ENCODE results near the gene STARD3. TPM values are rescaled to one million over a fixed set of nuclear protein-coding genes. Genes with fewer than 3 reads are reported as not detected.

STARD3 gene
- total and polyA plus RNA-seq, 2 donors (not counting 3 experiments of a cell fraction or from before 2014, with no cell fraction given) = 51.0 to 75.7 TPM

- no peak for TF ChIP-seq EZH2 (IDR thresholded peaks at IDR 0.05; ENCODE audit: borderline replicate concordance, low read depth, low read length, severe bottlenecking)
- H3K27me3 ChIP-seq (ENCODE audit: control insufficient read depth in 2 of 2, insufficient read depth in 2 of 2, low read length in 2 of 2) = peaks cover 0 to 2% of the 10 kb centered on the region in 2 experiments
- no peaks in the 10 kb centered on the region for H3K4me1 ChIP-seq (ENCODE audit: control insufficient read depth, extremely low read depth, insufficient read depth, low read length)
- no peaks in the 10 kb centered on the region for H3K36me3 ChIP-seq (ENCODE audit: control insufficient read depth in 2 of 2, extremely low read depth in 1 of 2, insufficient read depth in 2 of 2, low read length in 2 of 2)
- intact Hi-C loops (cut with micrococcal nuclease) (no loop called here), dilution Hi-C loops (cut with MboI; ENCODE audit: extremely low pct_ligation_motif_present, low sequenced_read_pairs) (no loop called here)
- ChIA-PET POLR2A (no interaction called here), CTCF (interaction anchor here (0.7 kb wide), 1 partner anchor 29 kb away, joined by 3 read pairs; the partner anchor contains the start of gene MIEN1)
- no peaks in the 10 kb centered on the region for H4K20me1 ChIP-seq (replicated peaks; ENCODE audit: control insufficient read depth, extremely low read depth, insufficient read depth, low read length)
- no peaks in the 10 kb centered on the region for H3K9me1 ChIP-seq (replicated peaks; ENCODE audit: control insufficient read depth, extremely low read depth, insufficient read depth, low read length)
- no peaks in the 10 kb centered on the region for H3K79me2 ChIP-seq (ENCODE audit: control insufficient read depth, insufficient read depth, low read length)
- no peaks in the 10 kb centered on the region for H3K9me3 ChIP-seq (replicated peaks; ENCODE audit: control insufficient read depth, insufficient read depth, low read length)
- no peak for DNase-seq (ENCODE audit: low read depth, low spot score)
- H3K27ac ChIP-seq (ENCODE audit: insufficient read depth, low read depth, low read length) = no peak overlapping the region
- H3K4me2 ChIP-seq (ENCODE audit: insufficient read depth, low read length) = no peak overlapping the region
- no peak overlapping the region for H3K4me3 ChIP-seq (replicated peaks in 1 of 3; ENCODE audit: insufficient read depth in 1 of 3, low read depth in 1 of 3, low read length in 3 of 3)
- no TSS peak for BruUV-seq (replicated peaks)
- no peak for FAIRE-seq
- no peak overlapping the region for H2AFZ ChIP-seq (ENCODE audit: low read depth, low read length)
- no peak overlapping the region for H3K9ac ChIP-seq (replicated peaks; ENCODE audit: extremely low read depth, insufficient read depth, low read length)
Observed at GRCh38 chr17:39701784-39702422, 65.0 kb downstream of the STARD3 start.

- Histone ChIP-seq H3K27ac (ENCODE audit: insufficient read depth, low read depth, low read length) (no peak overlapping the region), H3K9me1 (replicated peaks; ENCODE audit: control insufficient read depth, extremely low read depth, insufficient read depth, low read length) (no peaks in the 10 kb centered on the region), H3K4me2 (ENCODE audit: insufficient read depth, low read length) (no peak overlapping the region), H3K4me3 (replicated peaks in 1 of 3; ENCODE audit: insufficient read depth in 1 of 3, low read depth in 1 of 3, low read length in 3 of 3) (no peak overlapping the region), H2AFZ (ENCODE audit: low read depth, low read length) (no peak overlapping the region), H3K9ac (replicated peaks; ENCODE audit: extremely low read depth, insufficient read depth, low read length) (no peak overlapping the region), H4K20me1 (replicated peaks; ENCODE audit: control insufficient read depth, extremely low read depth, insufficient read depth, low read length) (no peaks in the 10 kb centered on the region), H3K4me1 (ENCODE audit: control insufficient read depth, extremely low read depth, insufficient read depth, low read length) (no peaks in the 10 kb centered on the region), H3K79me2 (ENCODE audit: control insufficient read depth, insufficient read depth, low read length) (no peaks in the 10 kb centered on the region), H3K36me3 (ENCODE audit: control insufficient read depth in 2 of 2, extremely low read depth in 1 of 2, insufficient read depth in 2 of 2, low read length in 2 of 2) (no peaks in the 10 kb centered on the region), H3K27me3 (ENCODE audit: control insufficient read depth in 2 of 2, insufficient read depth in 2 of 2, low read length in 2 of 2) (peaks cover 0 to 2% of the 10 kb centered on the region in 2 experiments), H3K9me3 (replicated peaks; ENCODE audit: control insufficient read depth, insufficient read depth, low read length) (no peaks in the 10 kb centered on the region)
- no peak for DNase-seq (ENCODE audit: low read depth, low spot score)
- CTCF ChIA-PET = no interaction called here
- no TSS peak for BruUV-seq (replicated peaks)
- FAIRE-seq = no peak
- intact Hi-C loops (cut with micrococcal nuclease) = no loop called here
- dilution Hi-C loops (cut with MboI; ENCODE audit: extremely low pct_ligation_motif_present, low sequenced_read_pairs) = no loop called here
- TF ChIP-seq EZH2 (IDR thresholded peaks at IDR 0.05; ENCODE audit: borderline replicate concordance, low read depth, low read length, severe bottlenecking) (no peak), MYC (IDR thresholded peaks at IDR 0.05; ENCODE audit: low read depth, low read length) (no peak), MAX (IDR thresholded peaks at IDR 0.05; ENCODE audit: insufficient read depth, insufficient read length) (no peak), FOS (IDR thresholded peaks at IDR 0.05; ENCODE audit: borderline replicate concordance, insufficient read depth, low read length) (no peak), CTCF (IDR thresholded peaks at IDR 0.05; ENCODE audit: extremely low read depth in 1 of 2, insufficient read depth in 1 of 2, low read depth in 1 of 2, low read length in 2 of 2) (no peak), POLR2A (IDR thresholded peaks at IDR 0.05; ENCODE audit: low read depth, low read length) (no peak), JUN (IDR thresholded peaks at IDR 0.05; ENCODE audit: borderline replicate concordance, insufficient read depth, insufficient read length, low read depth) (no peak), POLR2AphosphoS5 (IDR thresholded peaks at IDR 0.05; ENCODE audit: insufficient read depth, low read depth, low read length) (no peak), GATA2 (IDR thresholded peaks at IDR 0.05; ENCODE audit: insufficient read depth, insufficient read length, low read depth, low read length) (no peak)
- POLR2A ChIA-PET = no interaction called here
Observed at GRCh38 chr17:39702901-39703893, 66.3 kb downstream of the STARD3 start.

Measured in endothelial cell of umbilical vein (primary cell).